Adrenal gland (tissue), 5 donors: Measurements from ENCODE around the gene DARS2.

Experiments
- CTCF ChIP-seq, 6 experiments: fragments of 450-650 bp in 4 of 6; fragments of 200-600 bp in 2 of 6; sonication (generic) in 1 of 6; IDR thresholded peaks; 1 replicate in 5 of 6; 2 replicates in 1 of 6; pipeline versions ENCODE4 v1.5.1 to v1.8.0; 2016 to 2021; ENCODE audit warnings: antibody characterized with exemption in 6 of 6, mild to moderate bottlenecking in 2 of 6, moderate library complexity in 1 of 6
- POLR2A ChIP-seq, 2 donors: fragments of 450-650 bp; IDR thresholded peaks; one replicate each; pipeline ENCODE4 v1.6.1; 2017; ENCODE audit warnings: antibody characterized with exemption in 2 of 2, mild to moderate bottlenecking in 2 of 2, moderate library complexity in 1 of 2
- donor health status: DM: no; HTN: no; CAD: no.

- TF ChIP-seq POLR2A (IDR thresholded peaks at IDR 0.05) (no peak), CTCF (IDR thresholded peaks at IDR 0.05) (no peak)
These were observed 39.5 kb upstream of the DARS2 start for GRCh38 chr1:173784997-173785396.
